ENCODE data around the gene DPF3. TPM values are rescaled to one million over a fixed set of nuclear protein-coding genes. Genes with fewer than 3 reads are reported as not detected.

DPF3 gene
- total RNA-seq, 2 donors from 2014 or later: 18.9 to 23.3 TPM

DNA sequence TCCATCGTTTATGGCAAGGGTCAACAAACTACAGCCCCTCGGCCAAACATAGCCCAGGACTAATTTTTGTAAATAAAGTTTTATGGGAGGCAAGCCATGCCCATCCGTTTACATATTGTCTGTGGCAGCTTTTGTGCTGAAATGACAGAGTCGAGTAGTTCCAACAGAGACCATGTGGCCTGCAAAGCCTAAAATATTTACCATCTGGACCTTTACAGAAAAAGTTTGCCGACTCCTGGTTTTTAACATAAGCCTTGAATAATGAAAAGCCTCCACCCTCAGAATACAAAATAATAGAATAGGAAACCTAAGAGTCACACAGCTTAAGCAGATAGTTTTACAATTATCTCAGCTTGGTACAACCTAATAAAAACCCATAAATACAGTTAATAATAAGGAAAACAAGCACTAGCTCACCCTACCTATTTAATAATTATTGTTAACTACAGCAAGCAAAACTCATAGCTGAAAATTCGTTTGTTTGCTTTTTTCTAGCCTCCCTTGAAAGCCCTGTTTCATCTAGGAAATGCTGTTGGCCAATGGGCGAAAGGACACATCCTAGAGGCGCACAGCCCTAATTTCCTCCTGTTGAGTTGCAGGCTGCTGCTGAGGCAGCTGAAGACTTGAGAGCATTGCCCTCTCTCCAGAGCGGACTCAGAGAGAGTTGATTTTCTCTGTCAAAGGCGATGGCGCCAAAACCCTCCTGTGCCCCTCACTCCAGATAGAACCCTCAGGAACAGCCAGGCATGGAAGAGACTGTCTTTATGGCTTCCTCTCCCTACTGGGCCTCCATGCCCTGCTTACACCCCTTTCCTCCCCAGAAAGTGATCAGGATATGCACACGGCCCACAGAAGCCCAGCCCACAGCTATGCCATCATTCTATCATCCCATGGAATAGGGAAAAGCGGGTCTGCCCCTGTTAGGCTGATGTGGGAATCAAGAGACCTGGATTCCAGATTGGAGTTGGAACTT lies 107.2 kb downstream of the DPF3 start:
- DNase-seq (no peak), ATAC-seq (no peak)
- intact Hi-C loops (cut with DNase I): no loop called here

DNA sequence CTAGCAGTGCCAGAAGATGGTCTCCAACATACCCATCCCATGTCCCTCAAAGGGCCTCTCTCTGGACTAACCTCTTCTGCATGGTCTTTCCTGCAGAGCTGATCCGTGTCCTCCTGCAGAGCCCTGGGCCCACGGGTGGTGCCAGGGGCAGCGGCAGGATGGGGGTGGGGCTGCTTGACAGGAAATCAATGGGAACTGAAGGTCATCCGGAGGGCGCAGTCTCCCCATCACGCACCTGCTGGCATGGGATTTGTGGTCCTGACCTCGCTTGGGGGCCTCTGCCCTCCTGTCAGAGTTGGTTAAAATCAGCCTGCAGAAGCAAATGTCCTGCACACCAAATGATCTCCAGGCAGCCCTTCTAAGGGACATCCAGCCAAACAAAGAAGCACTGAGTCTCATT lies 110.2 kb downstream of the DPF3 start:
- ATAC-seq: no peak
- DNase-seq: no peak
- intact Hi-C loops (cut with DNase I): no loop called here

DNA sequence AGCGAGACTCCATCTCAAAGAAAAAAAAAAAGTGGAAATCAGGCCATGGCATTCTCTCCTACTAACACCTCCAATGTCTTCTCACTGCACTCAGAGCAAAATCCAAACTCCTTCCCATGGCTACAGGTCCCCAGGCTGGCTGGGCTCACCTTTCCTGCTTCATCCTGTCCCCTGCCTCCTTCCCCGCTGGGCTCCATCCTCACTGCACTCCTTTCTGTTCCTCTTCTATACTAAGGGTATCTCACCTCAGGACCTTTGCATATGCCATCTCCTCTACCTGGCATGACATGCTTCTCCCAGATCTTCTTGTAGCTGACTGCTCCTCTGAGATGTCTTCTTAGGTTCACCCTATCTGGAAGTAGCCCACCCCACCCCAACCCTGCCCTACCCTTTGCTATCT lies 111.1 kb downstream of the DPF3 start:
- intact Hi-C loops (cut with DNase I): no loop called here
- ATAC-seq (no peak), DNase-seq (no peak)

DNA sequence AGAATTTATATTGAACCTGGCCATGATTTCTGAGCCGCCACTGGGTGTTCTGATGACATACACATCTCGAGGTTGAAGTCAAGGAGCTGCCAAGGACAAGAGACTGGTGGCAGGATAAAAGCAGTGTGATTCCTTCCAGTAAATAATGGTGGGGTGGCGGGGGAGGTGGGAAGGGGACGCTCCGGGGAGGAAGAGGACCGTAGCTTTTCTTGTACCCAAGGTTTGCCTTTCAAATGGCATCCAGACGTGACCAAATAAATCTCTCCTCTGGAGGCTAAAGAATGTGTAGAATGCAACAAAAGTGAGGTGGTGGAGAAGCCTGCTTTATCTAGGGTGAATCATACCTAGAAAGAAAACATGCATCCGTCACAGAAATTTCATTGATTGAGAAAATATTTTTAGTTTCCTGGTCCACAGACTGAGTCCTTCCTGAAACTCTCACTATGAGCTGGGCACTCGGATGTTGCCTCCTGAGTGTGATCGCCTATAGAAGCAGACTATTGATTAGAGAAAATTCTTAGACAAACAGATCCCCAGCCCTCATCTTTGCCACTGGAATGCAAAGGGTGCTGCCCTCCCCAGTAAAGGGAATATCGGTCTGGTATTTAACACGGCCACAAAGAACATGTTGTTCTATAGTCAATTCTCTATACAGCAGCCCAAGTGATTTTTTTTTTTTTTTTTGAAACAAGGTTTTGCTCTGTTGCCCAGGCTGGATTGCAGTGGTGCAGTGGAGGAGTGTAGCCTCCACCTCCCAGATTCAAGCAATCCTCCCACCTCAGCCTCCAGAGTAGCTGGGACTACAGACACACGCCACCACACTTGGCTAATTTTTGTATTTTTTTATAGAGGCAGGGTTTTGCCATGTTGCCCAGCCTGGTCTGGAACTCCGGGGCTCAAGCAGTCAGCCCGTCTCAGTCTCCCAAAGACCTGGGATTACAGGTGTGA lies 112.1 kb downstream of the DPF3 start:
- DNase-seq (no peak), ATAC-seq (no peak)
- intact Hi-C loops (cut with DNase I): no loop called here

DNA sequence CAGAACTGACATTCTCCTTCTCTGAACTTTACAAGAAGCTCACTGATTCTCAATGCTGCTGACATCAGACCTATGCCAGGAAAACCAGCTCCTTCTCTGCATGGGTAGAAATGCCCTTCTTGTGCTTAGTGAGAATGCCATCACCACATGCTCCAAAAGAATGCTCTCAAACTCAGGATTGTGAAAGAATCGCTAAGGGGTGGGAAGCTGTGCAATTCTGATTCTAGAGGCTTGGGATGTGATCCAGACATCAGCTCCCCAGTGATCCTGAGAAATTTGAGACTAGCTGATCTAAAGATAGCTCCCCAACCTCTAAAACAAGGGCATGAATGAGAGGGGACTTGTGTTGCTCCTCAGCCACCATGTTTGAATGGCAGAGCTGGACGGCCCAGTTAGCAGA lies 113.2 kb downstream of the DPF3 start:
- ATAC-seq (peak in 1 of 2 donors; percentile 51), DNase-seq (no peak)
- intact Hi-C loops (cut with DNase I): no loop called here

DNA sequence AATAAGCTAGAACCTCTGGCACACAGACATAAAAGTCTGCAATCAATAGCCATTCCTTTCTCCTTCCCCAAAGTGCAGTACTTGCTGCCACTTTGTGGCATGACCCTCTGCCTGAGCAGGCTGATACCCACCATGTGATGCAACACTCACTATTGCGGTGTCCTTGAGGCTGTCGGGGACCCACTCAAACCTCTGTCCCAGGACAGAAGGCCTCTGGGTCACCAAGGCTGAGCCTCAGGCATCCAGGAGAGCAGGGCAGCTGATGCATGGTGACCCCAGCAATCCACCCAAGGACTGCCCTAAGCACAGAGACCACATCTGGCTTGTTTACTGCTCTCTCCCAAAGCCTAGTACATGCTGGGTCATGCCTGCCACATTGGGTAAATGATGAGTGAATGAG lies 114.2 kb downstream of the DPF3 start:
- intact Hi-C loops (cut with DNase I): no loop called here
- DNase-seq: no peak
- ATAC-seq: no peak

DNA sequence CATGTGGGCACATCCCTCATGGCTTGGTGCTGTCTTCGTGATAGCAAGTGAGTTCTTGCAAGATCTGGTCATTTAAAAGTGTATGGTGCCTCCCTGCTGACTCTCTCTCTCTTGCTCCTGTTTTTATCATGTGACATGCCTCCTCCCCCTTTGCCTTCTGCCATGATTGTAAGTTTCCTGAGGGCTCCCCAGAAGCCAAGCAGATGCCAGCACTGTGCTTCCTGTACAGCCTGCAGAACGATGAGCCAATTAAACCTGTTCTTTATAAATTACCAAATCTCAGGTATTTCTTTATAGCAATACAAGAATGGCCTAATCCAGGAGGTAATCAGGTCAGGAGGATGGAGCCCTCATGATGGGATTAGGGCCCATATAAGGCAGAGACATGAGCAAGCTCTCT lies 116.3 kb downstream of the DPF3 start:
- ATAC-seq (no peak), DNase-seq (no peak)
- intact Hi-C loops (cut with DNase I): no loop called here

DNA sequence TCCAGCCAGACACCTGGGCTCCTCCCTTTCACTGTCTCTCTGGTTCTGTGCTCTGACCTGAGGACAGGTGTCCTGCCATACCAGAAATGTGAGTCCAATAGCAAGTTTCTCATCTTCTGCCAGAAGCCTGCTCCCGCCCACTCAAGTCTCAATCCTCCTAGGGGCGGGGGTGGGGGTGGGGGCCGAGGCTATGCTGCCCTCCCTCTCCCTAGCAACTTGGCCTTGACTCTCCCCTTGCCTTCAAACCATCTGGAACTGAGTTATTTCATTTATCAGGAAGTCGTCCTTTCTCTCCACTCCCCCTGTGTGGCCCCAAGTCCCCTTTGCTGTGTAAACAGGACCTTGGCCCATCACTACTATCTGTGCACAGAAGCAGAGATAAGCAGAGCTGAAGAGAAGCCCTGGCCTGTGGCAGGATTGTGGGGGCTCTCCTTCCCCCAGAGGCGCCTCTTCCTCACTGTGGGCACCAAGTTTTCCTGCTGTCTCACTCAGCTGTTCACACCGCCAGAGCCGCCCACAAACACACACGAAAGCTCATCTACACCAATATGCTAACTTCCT lies 117.1 kb downstream of the DPF3 start:
- ATAC-seq (no peak), DNase-seq (no peak)
- intact Hi-C loops (cut with DNase I): no loop called here

DNA sequence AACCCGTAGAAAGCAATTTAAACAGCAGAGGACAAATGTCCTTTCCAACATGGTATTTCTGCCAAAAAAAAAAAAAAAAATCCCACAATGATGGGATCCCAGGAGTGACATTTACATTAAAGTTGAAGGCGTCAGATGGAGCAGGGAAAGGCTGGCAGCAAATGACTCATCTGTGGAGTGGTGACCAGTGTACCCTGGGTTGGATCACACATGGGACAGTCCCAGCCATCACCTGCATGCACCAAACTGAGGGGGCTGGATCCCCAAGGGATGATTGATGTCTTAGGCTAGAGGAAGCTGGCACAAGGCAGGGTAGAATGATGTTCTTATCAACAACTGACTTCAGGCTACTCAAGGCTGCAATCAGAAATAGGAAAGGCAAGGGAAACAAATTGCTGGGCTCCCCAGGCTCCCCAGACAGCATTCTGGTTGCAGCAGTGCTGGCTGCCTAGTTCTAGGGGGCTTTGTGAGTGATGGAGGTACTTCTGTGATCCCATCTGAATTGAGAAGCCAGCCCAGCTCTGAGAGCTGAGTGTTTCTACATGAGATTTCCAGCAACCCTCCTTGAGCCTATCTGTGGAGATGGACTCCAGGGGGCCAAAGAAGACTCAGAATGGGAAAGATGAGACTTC lies 117.9 kb downstream of the DPF3 start:
- intact Hi-C loops (cut with DNase I): no loop called here
- ATAC-seq (peak in 1 of 2 donors; percentile 72), DNase-seq (no peak)

DNA sequence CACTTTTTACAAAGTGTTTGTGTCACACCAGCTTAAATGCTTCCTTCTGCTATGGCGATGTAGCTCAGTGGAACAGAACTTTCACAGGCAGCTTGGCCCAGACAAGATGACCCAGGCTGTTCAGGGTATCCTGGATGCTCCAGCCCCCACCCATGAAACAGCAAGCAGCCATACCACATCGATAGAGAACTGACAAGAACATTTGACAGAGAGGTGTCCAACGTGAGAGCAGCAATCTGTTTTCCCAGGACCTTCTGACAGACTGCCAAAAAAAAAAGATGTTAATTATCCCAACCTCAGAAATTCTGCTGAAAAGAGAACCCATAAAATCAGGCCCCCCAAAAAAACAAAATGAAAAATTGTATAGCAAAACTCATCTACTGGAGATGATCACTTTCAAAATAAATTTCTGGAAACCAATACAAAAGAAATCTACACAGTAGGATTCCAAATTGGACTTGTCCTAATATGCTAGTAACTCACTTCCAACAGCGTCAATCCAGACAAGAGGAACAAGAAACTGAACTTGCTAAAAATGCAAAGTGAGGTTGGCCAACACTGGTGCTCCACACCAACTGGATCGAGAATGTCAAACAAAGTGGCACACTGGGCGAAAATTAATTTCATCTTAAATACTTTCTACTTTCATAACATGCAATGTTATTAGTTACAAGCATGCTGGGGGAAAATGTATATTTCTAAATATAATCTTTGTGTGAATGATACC lies 118.8 kb downstream of the DPF3 start:
- ATAC-seq (no peak), DNase-seq (no peak)
- intact Hi-C loops (cut with DNase I): no loop called here

DNA sequence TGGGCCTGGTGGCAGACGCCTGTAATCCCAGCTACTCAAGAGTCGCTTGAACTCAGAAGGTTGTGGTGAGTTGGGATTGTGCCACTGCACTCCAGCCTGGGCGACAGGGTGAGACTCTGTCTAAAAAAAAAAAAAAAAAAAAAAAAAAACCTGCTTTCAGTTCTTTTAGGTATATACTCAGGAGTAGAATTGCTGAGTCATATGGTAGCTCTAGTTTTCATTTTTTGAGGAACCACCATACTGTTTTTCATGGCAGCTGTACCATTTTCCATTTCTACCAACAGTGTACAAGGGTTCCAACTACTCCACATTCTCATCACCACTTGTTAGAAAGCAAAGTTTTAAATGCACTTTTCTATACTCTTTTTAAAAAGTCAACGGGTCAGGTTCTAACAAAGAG lies 119.8 kb downstream of the DPF3 start:
- DNase-seq (no peak), ATAC-seq (no peak)
- intact Hi-C loops (cut with DNase I): no loop called here

DNA sequence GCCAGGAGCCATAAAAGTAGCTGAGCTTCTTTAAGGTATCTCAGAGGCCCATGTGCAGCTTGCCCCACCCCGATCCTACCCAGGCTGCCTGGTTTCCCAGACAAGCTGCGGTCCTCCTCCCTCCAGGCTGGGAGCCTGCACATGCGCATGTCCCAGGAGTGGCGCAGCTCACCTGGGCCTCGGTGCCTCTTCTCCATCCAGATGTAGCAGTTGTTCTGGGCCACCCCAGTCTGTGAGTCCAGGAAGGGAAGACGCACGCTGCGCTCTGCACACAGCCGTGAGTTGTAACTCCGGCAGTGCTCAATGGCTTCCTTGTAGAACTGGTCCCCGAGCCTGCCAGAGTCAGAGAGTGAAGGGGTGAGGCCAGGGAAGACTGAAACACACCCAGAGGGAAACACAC lies 122.3 kb downstream of the DPF3 start:
- ATAC-seq (no peak), DNase-seq (no peak)
- intact Hi-C loops (cut with DNase I): no loop called here

DNA sequence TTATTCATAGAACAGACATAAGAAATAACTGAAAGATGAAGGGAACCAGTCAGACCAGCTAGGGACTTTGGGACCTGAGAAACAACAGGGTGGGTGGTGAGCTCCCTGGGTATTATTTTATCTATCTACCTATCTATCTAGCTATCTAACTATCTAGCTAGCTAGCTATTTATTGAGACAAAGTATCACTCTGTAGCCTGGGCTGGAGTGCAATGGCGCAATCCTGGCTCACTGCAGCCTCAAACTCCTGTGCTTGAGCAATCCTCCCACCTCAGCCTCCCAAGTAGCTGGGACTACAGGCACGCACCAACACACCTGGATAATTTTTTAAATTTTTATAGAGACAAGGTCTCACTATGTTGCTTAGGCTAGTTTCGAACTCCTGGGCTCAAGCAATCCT lies 127.6 kb downstream of the DPF3 start:
- intact Hi-C loops (cut with DNase I): no loop called here
- ATAC-seq (no peak), DNase-seq (no peak)

DNA sequence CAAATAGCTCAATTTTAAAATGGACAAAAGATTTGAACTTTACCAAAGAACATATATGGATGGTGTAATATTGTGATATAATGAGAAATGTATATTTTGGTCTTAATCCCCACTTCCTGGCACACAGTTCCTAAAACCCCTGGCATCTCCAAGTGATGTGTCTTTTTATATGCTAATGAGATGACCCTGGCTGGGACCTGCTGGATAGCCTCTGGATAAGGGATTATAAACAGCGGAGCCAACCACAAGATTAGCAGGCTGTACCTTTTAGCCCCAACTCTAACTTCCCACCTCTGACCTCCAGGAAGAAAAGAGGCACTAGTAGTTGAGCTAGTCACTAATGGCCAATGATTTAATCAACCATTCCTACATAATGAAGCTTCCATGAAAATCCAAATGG lies 130.0 kb downstream of the DPF3 start:
- no peak for DNase-seq
- ATAC-seq: no peak
- intact Hi-C loops (cut with DNase I): no loop called here

DNA sequence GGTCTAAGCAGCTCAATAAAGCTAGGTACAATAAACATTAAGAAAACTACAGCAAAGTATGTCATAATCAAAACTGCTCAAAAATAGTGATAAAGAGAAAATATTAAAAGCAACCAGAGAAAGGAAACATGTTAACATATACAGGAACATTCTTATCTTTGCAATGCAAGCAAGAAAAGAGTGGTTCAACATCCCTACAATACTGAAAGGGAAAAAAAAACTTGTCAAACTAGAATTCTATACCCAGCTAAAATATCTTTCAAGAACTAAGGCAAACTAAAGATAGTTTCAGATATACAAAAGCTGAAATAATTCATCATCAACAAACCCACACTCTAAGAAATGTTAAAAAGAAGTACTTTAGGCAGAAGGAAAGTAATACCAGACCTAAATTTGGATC lies 134.2 kb downstream of the DPF3 start:
- intact Hi-C loops (cut with DNase I): no loop called here
- ATAC-seq: no peak
- DNase-seq: no peak

DNA sequence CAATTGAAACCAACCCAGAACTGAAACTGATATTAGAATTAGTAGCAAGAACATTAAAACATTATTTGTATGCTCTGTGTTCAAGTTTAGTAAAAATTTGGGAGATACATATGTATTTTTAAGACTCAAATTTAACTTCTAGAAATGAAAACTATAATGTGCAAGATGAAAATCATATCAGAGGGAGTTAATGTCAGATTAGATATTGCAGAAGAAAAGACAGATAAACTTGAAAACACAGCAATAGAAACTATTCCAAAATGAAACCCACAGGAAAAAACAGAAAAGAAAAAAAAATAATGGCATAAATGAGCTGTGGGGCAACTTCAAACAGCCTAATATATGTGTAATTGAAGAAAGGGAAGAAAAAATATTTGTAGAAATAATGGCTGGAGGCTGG lies 134.9 kb downstream of the DPF3 start:
- DNase-seq (no peak), ATAC-seq (no peak)
- intact Hi-C loops (cut with DNase I): no loop called here

DNA sequence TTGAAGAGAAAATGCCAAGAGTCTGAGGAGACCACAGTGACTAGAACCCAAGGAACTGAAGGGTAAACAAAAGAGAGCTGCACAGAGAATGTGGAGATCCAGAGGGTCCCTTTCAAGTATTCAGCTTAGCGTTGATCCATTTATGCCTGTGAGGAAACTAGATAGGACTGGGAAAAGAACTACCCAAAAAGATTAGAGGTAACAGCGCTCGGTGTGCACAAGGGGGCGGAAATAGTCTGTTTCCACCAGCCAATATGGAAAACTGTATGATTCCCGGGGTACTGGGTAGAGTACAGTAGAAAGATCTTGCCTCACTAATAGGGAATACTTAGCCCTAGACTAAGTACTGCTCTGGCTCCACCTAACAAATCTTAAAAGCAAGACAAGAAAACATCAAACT lies 135.5 kb downstream of the DPF3 start:
- intact Hi-C loops (cut with DNase I): no loop called here
- no peak for ATAC-seq
- no peak for DNase-seq

DNA sequence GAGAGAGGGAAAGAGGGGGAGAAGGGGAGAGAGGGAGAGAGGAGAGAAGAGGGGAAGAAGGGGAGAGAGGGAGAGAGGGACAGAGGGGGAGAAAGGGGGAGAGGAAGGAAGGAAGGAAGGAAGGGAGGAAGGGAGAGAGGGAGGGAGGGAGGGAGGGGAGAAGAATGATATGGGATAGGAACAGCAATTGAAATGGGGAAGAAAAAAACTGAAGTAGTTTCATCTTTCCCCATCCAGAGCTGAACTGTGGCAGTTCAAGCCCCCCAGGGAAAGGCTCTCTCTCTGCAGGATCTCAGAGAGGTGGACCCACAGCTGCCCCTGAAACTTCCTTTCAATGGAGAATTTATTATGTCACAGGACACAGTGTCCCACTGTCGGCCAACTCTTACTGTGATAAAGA lies 136.9 kb downstream of the DPF3 start:
- ATAC-seq: no peak
- intact Hi-C loops (cut with DNase I): no loop called here
- DNase-seq: no peak

DNA sequence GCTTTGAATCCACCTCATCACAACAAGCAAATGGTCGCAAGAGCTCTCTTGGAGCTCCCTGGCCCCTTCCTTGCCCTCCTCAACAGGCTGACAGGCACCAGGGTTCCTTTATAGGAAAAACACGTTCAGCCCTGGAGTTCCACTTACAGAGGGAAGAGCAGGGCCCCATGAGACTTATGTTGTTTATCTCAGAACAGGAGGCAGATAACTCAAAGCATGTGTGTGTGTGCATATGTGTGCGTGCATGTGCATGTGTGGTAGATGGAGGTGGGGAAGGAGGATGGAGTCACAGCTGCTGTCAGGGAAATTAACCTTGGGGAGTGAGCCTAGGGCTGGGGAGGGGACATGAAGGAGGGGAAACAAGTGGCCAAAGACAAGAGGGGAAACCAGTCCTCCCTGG lies 138.1 kb downstream of the DPF3 start:
- intact Hi-C loops (cut with DNase I): no loop called here
- no peak for DNase-seq
- ATAC-seq: no peak

Measured in left cardiac atrium (tissue), 4 donors.